Stimulated activated CD4-positive, alpha-beta T cell treated with anti-CD3 and anti-CD28 coated beads, Interleukin-15, amount 100 ng/mL, for 48 hours (primary cell): ENCODE results near the gene PCBP2.
"Not testable (repeated sequence)": the region's sequence is repeated elsewhere in the genome, so short reads cannot be mapped to it uniquely, and the experiment has no call there.

Experiments
- DNase-seq, 2 donors: peaks; one replicate each; pipeline ENCODE4 v3.0.0-alpha.2; 2020; ENCODE audit warnings: low read depth in 2 of 2

Gene PCBP2

DNA sequence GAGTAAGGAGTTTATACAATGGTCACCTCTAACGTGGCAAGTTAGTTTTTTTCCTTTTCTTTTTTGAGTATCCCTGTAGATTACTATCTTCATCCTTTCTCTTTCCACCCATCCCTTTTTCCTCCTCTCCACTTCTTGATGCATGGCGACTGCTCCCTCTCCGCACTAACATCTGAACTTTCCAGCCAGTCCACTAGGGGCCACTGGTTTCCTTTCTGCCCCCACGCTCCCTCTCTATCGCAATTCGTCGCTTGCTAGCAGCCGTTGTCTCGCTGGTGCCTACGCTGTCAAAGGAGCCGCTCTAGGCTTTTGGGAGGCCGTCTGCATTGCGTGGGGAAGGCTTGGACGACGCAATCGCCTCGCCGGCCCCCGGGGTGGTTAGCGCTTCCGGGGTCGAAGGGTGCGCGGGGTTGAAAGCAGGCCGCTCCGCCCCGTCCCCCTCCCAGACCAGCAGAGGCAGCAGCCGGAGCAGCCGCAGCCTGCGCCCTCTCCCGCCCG lies at the start of gene PCBP2:
TSS of gene PCBP2 (plus strand) at position 442 of the 498 bp plus-strand sequence. CDS start 2,699 bp downstream, outside the sequence.
- peak; percentile 97 to 99 for DNase-seq

DNA sequence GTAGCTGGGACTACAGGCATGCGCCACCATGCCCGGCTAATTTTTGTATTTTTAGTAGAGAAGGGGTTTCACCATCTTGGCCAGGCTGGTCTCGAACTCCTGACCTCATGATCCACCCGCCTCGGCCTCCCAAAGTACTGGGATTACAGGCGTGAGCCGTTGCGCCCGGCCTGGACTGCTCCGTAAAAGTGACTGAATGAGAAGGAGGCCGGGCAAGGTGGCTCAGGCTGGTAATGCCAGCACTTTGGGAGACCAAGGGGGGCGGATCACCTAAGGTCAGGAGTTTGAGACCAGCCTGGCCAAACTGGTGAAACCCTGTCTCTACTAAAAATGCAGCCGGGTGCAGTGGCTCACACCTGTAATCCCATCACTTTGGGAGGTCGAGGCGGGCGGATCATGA lies 49.6 kb upstream of the PCBP2 start:
- not testable (repeated sequence) for DNase-seq

DNA sequence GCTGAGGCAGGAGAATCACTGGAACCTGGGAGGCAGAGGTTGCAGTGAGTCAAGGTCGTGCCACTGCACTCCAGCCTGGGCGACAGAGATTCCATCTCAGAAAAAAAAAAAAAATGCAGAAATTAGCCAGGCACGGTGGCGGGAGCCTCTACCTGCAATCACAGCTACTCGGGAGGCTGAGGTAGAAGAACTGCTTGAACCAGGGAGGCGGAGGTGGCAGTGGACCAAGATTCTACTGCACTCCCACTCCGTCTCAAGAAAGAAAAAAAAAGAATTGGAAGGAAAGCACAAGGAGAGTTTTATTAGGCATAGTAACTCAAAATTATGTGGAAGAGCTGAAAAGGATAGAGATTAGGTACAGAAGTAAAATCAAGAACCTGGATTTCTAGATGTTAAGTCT lies 49.0 kb upstream of the PCBP2 start:
- no peak for DNase-seq

DNA sequence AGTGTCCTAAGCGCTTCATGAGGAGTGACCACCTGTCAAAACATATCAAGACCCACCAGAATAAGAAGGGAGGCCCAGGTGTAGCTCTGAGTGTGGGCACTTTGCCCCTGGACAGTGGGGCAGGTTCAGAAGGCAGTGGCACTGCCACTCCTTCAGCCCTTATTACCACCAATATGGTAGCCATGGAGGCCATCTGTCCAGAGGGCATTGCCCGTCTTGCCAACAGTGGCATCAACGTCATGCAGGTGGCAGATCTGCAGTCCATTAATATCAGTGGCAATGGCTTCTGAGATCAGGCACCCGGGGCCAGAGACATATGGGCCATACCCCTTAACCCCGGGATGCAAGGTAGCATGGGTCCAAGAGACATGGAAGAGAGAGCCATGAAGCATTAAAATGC lies 41.0 kb upstream of the PCBP2 start:
- DNase-seq = no peak

DNA sequence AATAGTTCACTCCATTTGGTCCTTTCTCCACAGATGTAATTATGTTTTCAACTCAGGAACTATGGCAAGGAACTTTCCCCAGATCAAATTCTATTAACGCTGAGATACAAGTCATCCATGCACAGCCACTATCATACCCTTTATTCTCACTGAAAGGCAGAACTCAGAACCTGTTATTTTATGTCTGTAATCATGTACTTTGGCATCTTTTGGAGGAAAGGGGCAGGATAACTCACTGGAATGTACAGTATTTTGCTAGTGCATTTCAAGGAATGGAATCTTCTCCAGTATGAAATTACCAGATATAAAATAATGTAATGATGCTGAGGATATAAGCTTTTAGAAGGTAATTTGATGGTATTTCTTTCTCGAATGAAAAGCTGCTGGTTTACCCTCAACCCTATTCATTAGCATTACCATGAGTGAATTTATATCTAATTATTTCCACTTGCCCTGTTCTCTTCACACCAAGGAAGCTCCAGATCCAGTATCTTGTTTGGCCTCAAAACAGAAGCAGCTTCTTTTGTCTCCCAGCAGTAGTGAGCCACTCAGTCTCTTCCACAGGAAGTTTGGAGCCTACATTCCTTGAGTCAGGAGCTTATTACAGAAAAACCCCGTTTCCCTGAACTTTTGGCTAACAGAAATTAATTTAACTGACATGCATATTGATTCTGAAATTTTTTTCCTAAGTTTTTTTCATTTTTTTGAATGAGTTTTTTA lies 38.3 kb upstream of the PCBP2 start:
- DNase-seq = no peak

DNA sequence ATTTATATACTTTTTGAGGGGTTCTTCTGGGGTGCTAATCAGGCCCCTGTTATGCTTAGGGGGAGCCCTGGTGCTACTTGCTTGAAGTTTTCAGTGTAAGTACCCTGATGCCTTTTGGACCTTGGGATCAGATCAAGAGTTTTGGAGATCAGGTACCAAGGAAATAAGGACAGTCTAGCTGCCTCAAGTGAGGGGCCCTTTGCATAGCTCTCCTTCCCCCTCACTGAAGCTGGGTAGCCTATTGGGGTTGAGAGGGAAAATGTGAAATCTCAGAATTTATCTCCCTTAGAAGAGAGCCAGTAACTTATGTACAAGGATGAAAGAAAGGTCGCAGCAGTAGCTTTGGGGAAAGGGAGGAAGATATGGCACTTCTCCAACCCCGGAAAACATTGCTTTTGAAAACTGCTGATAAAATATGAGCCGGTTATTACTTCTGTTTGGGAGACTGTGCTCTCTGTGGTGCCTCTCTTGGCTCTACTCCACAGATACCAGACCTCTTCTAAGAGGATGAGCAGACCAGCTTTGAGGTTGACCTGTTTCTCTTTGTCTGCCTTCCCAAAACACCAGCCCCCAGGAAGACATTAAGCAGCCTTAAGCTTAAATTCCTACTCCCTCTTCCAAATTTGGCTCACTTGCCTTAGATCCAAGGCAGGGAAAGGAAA lies 37.0 kb upstream of the PCBP2 start:
- no peak for DNase-seq

DNA sequence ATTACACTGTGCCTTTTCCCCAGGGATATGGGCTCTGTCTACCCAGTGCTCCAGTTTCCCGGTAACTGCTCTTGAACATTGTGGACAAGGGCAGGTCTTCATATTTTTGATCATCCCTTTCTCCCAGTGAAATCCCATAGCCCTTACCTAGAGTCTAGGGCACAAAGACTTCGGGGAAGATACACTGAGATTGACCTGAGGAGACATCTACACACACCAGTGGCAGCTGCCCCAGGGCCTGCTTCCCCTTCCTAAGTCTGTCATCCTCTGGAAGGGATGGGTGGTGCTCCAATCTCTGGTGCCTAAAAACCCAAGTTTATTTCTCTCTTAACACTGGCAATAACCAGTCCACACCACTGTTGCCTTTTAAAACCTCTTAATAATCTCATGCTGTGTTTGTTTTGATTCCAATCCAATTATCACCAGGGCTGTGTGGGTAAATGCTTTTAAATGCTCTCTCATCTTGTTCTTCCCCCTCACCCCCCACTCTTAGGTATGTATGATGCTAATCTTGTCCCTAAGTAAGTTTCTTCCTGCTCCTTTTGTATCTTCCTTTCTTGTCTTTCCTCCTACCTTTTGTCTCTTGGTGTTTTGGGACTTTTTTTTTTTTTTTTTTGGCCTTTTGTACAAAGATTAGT lies 36.0 kb upstream of the PCBP2 start:
- not testable (repeated sequence) for DNase-seq

DNA sequence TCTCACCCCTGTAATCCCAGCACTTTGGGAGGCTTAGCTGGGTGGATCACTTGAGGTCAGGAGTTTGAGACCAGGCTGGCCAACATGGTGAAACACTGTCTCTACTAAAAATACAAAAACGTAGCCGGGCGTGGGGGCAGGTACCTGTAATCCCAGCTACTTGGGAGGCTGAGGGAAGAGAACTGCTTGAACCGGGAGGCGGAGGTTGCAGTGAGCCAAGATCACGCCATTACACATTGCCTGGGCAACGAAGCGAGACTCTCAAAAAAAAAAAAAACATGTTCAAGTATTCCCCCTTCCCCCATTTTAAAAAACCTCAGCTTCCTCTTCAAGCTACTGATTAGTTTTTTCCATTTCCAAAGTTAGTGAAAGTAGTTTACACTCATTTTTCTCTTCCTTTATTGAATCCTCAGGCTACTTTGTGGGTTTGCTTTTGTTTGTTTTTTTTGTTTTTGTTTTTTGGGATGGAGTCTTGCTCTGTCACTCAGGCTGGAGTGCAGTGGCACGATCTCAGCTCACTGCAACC lies 34.5 kb upstream of the PCBP2 start:
- not testable (repeated sequence) for DNase-seq

DNA sequence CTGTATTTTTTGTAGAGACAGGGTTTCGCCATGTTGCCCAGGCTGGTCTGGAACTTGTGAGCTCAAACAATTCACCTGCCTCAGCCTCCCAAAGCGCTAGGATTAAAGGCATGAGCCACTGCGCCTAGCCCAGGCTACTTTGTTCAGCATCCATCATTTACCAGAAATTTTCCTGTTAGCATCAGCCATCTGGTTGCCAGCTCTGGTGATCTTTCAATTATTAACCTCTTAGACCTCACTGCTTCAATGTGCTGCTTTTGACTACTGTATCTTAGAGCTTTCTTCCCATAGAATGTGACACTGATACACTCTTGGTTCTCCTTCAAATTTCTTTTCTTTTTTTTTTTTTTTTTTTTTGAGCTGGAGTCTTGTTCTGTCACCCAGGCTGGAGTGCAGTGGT lies 33.7 kb upstream of the PCBP2 start:
- DNase-seq = no peak

DNA sequence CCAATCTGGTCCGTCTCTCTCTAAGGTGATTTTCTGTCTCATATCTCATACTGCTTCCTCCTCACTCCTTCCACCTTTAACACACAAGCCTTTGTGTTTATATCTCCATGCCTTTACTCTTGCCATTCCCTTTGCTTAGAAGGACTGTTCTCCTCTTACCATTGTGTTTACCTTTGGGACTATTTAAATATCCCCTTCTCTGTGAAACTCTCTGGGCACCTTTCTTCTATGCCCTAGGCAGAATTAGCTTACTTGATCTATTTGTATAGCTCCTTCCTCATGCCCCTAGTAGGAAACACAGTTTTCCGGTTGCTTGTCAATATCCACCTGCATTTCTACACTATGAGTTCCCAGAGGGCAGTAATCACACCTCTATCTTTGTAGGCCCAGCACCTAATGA lies 32.1 kb upstream of the PCBP2 start:
- DNase-seq = no peak

DNA sequence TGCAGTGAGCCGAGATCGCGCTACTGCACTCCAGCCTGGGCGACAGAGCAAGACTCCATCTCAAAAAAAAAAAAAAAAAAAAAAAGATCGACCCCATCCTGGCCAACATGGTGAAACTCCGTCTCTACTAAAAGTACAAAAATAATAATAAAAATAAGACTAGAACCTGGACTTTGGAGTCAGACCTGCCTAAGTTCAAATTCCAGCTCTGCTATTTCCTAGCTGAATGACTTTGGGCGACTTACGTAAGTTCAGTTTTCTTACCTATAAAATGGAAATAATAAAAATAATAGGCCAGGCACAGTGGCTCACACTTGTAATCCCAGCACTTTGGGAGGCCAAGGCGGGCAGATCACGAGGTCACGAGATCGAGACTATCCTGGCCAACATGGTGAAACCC lies 29.7 kb upstream of the PCBP2 start:
- DNase-seq = not testable (repeated sequence)

DNA sequence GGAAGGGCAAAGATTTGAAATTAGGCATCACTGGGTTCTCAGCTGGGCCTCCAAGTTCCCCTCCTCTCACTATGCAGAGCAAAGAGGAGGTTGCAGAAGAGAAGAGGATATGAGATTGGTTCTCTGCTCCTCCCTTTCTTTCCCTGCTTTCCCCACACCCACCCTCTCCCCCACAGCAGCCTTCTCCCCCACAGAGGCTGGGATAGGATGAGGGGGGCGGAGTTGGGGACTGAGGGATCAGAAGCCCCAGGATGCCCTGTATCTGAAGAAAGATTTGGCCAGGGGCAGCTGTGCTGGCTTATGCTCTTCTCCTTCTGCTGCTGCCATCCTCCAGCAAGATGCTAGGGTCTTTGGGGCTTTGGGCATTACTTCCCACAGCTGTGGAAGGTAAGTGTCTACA lies 28.3 kb upstream of the PCBP2 start, which contains the start of gene AMHR2:
TSS of gene AMHR2 (plus strand) at position 259 of the 400 bp plus-strand sequence. CDS start at position 339, 80 bp downstream.
- DNase-seq = no peak

DNA sequence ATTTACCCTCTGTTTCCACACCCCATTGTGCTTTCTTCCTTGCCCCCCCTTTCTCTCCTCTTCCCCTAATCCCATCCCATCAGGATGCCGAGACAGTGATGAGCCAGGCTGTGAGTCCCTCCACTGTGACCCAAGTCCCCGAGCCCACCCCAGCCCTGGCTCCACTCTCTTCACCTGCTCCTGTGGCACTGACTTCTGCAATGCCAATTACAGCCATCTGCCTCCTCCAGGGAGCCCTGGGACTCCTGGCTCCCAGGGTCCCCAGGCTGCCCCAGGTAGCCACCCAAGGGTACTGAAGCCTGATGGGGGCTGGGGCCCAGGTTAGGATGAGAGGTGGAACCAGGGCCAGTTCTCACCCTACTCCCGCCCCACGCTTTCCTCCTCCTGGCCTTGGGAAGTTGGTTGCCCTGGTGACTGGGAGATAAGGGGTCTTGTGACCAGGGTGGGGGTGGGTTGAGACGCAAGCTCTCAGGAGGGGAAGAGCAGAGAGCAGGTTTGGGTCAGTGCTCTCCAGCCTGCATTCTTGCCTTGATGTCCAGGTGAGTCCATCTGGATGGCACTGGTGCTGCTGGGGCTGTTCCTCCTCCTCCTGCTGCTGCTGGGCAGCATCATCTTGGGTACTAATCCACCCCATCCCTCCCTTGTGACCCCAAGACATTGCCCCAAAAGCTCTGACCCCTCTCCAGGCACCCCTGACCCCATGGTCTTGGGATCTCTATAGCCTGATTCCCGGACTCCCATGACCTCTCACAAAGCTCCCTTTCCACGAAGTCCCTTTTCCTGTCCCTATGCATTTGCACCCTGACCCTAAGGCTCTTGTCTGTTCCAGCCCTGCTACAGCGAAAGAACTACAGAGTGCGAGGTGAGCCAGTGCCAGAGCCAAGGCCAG lies 27.0 kb upstream of the PCBP2 start:
- no peak for DNase-seq

DNA sequence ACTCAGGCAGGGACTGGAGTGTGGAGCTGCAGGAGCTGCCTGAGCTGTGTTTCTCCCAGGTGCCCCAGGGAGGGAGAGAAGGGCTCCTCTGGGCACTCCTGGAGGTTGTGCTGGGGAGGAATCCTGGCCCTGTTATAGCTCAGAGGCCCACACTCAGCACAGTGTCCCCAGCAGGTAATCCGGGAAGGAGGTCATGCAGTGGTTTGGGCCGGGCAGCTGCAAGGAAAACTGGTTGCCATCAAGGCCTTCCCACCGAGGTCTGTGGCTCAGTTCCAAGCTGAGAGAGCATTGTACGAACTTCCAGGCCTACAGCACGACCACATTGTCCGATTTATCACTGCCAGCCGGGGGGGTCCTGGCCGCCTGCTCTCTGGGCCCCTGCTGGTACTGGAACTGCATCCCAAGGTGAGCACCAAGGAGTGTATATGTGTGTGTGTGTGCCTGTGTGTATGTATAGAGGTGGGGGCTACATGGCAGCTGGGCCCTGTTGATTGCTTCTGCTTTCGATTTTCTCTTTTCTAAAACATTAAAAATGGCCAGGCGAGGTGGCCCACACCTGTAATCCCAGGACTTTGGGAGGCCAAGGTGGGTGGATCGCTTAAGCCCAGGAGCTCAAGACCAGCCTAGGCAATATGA lies 26.3 kb upstream of the PCBP2 start:
- DNase-seq = no peak

DNA sequence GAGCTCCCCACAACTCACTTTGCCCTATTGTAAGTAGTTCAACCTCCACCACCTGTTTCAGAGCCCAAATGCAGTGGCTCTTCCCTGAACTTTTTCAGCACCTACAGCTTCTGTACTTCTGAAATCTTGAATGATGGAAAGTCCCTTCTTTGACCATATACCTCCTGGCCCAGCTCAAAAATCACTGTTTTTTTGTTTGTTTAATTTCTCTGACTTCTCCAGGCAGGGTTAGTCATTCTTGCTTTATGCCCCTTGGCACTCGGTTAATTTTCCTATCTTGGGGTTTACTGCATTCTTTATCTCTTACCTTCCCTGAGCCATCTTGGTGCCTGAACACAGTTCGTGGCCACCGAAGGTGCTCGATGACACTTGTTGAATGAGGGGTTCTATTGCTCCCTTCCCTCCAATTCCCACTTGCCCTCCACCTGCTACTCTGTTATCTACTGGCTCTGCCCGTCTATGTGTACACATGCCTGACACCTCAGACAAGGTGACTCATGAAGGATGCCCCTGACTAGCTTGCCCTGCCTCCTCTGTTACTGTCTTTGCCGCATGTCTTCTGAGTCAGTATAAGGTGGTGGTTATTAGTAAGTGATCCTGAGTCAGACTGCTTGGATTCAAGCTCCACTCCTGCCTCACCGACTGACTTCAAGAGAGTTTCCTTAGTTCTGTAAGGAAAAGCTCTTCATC lies 23.9 kb upstream of the PCBP2 start:
- peak; percentile 45 to 53 for DNase-seq

DNA sequence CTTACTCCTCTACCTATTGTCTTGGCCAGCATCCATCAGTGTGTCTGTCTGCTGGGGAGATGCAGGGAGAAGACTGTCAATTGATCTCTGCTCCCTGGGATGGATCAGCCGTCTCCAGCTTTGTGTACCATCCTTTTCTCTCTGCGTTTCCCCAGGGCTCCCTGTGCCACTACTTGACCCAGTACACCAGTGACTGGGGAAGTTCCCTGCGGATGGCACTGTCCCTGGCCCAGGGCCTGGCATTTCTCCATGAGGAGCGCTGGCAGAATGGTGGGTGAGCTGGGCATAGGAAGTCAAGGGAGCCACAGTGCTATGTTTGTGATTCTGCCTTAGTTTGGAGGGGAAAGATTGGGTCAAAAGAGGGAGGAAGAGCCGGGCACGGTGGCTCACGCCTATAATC lies 23.2 kb upstream of the PCBP2 start:
- no peak for DNase-seq

DNA sequence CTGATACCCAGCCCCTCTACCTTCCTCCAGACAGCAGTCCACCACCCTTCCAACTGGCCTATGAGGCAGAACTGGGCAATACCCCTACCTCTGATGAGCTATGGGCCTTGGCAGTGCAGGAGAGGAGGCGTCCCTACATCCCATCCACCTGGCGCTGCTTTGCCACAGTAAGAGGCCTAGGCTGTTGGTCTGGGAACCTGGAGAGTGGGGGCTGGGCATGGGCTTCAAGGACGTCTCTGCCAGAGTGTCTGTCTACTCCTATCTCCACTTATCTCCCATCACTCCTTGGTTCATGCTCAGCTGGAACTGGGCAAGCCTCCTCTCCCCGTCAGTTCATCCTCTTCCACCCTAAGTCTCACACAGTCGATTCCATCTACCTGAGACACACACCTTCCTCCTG lies 21.8 kb upstream of the PCBP2 start:
- DNase-seq = no peak

DNA sequence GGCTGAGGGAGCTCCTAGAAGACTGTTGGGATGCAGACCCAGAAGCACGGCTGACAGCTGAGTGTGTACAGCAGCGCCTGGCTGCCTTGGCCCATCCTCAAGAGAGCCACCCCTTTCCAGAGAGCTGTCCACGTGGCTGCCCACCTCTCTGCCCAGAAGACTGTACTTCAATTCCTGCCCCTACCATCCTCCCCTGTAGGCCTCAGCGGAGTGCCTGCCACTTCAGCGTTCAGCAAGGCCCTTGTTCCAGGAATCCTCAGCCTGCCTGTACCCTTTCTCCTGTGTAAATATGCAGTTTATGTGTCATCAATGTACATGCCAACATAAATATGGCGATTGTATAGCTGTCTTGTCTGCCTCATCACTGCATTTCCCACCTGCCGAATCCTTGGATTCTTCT lies 20.7 kb upstream of the PCBP2 start:
- DNase-seq = no peak

DNA sequence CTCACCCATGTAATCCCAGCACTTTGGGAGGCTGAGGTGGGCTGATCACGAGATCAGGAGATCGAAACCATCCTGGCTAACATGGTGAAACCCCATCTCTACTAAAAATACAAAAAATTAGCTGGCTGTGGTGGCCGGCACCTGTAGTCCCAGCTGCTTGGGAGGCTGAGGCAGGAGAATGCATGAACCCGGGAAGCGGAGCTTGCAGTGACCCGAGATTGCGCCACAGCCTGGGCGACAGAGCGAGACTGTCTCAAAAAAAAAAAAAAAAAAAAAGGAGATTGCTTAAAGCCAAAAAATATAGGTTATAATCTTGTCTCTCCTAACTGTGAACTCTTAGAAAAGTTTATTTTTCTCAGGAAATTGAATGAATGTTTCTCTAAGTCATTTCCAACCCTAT lies 16.6 kb upstream of the PCBP2 start:
- DNase-seq = not testable (repeated sequence)

DNA sequence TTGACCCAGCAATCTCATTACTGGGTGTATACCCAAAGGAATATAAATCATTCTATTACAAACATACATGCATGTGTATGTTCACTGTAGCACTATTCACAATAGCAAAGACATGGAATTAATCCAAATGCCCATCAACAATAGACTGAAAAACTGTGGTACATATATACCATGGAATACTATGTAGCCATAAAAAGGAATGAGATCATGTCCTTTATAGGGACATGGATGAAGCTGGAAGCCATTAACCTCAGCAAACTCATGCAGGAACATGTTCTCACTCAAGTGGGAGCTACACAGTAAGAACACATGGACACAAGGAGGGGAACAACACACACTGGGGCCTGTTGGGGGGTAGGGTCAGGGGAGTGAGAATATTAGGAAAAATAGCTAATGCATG lies 12.3 kb upstream of the PCBP2 start:
- not testable (repeated sequence) for DNase-seq
